H9 (cell line): ENCODE measurements around the gene ISM2. TPM values are rescaled to one million over a fixed set of nuclear protein-coding genes. Genes with fewer than 3 reads are reported as not detected.
A peak's percentile ranks its signal among the peaks of the same experiment; 100 is the strongest.

Source experiments
- DNase-seq: peaks from one replicate; pipeline ENCODE4 v3.0.0-alpha.2; 2017
- H2AFZ ChIP-seq: one replicate; pipeline ENCODE4 v1.6.1; 2013; ENCODE audit warnings: mild to moderate bottlenecking, low read length, control low read depth, moderate library complexity
- H2AK5ac ChIP-seq: 2 replicates; pipeline ENCODE4 v1.6.1; 2013; ENCODE audit warnings: low read length, control low read depth, mixed read lengths; ENCODE audit not compliant: insufficient read length
- H2BK120ac ChIP-seq: one replicate; pipeline ENCODE4 v1.6.1; 2013; ENCODE audit warnings: low read depth, mild to moderate bottlenecking, low read length, control low read depth, inconsistent platforms; ENCODE audit not compliant: poor library complexity, severe bottlenecking
- H2BK12ac ChIP-seq: 2 replicates; pipeline ENCODE4 v1.6.1; 2013; ENCODE audit warnings: low read length, control low read depth, mixed read lengths, low read depth; ENCODE audit not compliant: insufficient read length
- H2BK15ac ChIP-seq: 2 replicates; pipeline ENCODE4 v1.6.1; 2013; ENCODE audit warnings: low read depth, low read length, control low read depth
- H2BK20ac ChIP-seq: one replicate; pipeline ENCODE4 v1.6.1; 2013; ENCODE audit warnings: low read depth, mild to moderate bottlenecking, low read length, control low read depth, inconsistent platforms; ENCODE audit not compliant: poor library complexity, severe bottlenecking
- H2BK5ac ChIP-seq: 2 replicates; pipeline ENCODE4 v1.6.1; 2013; ENCODE audit warnings: low read length, control low read depth, mixed read lengths; ENCODE audit not compliant: insufficient read length
- H3K14ac ChIP-seq: 2 replicates; pipeline ENCODE4 v1.6.1; 2013; ENCODE audit warnings: low read length, control low read depth; ENCODE audit not compliant: insufficient read depth
- H3K18ac ChIP-seq: 2 replicates; pipeline ENCODE4 v1.6.1; 2013; ENCODE audit warnings: low read depth, mild to moderate bottlenecking, mixed read lengths, low read length, control low read depth; ENCODE audit not compliant: insufficient read length
- H3K23ac ChIP-seq: 2 replicates; pipeline ENCODE4 v1.6.1; 2013; ENCODE audit warnings: low read length, control low read depth, mixed read lengths, low read depth; ENCODE audit not compliant: insufficient read length
- H3K23me2 ChIP-seq: 2 replicates; pipeline ENCODE4 v1.6.1; 2013; ENCODE audit warnings: low read depth, mild to moderate bottlenecking, mixed read lengths, low read length, control low read depth; ENCODE audit not compliant: insufficient read length, poor library complexity, severe bottlenecking
- H3K27ac ChIP-seq: 2 replicates; pipeline ENCODE4 v1.5.1; 2013; ENCODE audit warnings: low read length, control low read depth, mixed read lengths, low read depth; ENCODE audit not compliant: insufficient read length
- H3K27me3 ChIP-seq: 2 replicates; pipeline ENCODE4 v1.6.1; 2013; ENCODE audit warnings: low read length, control low read depth, inconsistent platforms; ENCODE audit not compliant: insufficient read depth
- H3K4ac ChIP-seq: 2 replicates; pipeline ENCODE4 v1.6.1; 2013; ENCODE audit warnings: low read depth, mild to moderate bottlenecking, control low read depth, inconsistent platforms, low read length, moderate library complexity
- H3K4me1 ChIP-seq: 2 replicates; pipeline ENCODE4 v1.6.1; 2013; ENCODE audit warnings: low read length, control low read depth, inconsistent platforms; ENCODE audit not compliant: insufficient read depth
- H3K4me2 ChIP-seq: 2 replicates; pipeline ENCODE4 v1.6.1; 2013; ENCODE audit warnings: low read length, control low read depth, mixed read lengths; ENCODE audit not compliant: insufficient read length, insufficient read depth
- H3K56ac ChIP-seq: 2 replicates; pipeline ENCODE4 v1.6.1; 2013; ENCODE audit warnings: low read depth, mild to moderate bottlenecking, mixed read lengths, low read length, control low read depth; ENCODE audit not compliant: insufficient read length
- H3K79me1 ChIP-seq: 2 replicates; pipeline ENCODE4 v1.6.1; 2013; ENCODE audit warnings: low read depth, mild to moderate bottlenecking, moderate library complexity, low read length, control low read depth, inconsistent platforms; ENCODE audit not compliant: insufficient read depth, poor library complexity, severe bottlenecking
- H3K79me2 ChIP-seq: 2 replicates; pipeline ENCODE4 v1.6.1; 2013; ENCODE audit warnings: low read length, control low read depth, inconsistent platforms; ENCODE audit not compliant: insufficient read depth
- H3K9ac ChIP-seq: 2 replicates; pipeline ENCODE4 v1.6.1; 2013; ENCODE audit warnings: low read length, control low read depth, mixed read lengths; ENCODE audit not compliant: insufficient read length; ENCODE audit errors: extremely low read depth
- H3K9me3 ChIP-seq: one replicate; pipeline ENCODE4 v1.6.1; 2013; ENCODE audit warnings: low read depth, low read length, inconsistent platforms; ENCODE audit not compliant: control insufficient read depth
- H3T11ph ChIP-seq: one replicate; pipeline ENCODE4 v1.6.1; 2013; ENCODE audit warnings: mild to moderate bottlenecking, low read length, control low read depth, inconsistent platforms
- H4K20me1 ChIP-seq: one replicate; pipeline ENCODE4 v1.6.1; 2013; ENCODE audit not compliant: control insufficient read depth, insufficient read length, insufficient read depth
- H4K5ac ChIP-seq: 2 replicates; pipeline ENCODE4 v1.6.1; 2013; ENCODE audit warnings: low read depth, mild to moderate bottlenecking, mixed read lengths, low read length, control low read depth; ENCODE audit not compliant: insufficient read length
- H4K8ac ChIP-seq: replicated peaks from 2 replicates; pipeline ENCODE4 v1.6.1; 2013; ENCODE audit warnings: low read length, control low read depth, mixed read lengths, low read depth; ENCODE audit not compliant: insufficient read length
- H4K91ac ChIP-seq: 2 replicates; pipeline ENCODE4 v1.6.1; 2013; ENCODE audit warnings: low read depth, mild to moderate bottlenecking, moderate library complexity, mixed read lengths, low read length, control low read depth; ENCODE audit not compliant: insufficient read length
- H3K27ac Mint-ChIP-seq, 3 experiments: 2 replicates in 2 of 3; 3 replicates in 1 of 3; pipeline ENCODE4 v1.8.0; 2020 to 2021; ENCODE audit warnings: mixed read lengths in 3 of 3, mild to moderate bottlenecking in 1 of 3, moderate library complexity in 1 of 3
- H3K27me3 Mint-ChIP-seq: 2 replicates; pipeline ENCODE4 v1.8.0; 2021; ENCODE audit warnings: low read depth, mild to moderate bottlenecking, moderate library complexity, mixed read lengths
- H3K36me3 Mint-ChIP-seq, 3 experiments: 2 replicates in 2 of 3; 3 replicates in 1 of 3; pipeline ENCODE4 v1.8.0; 2020 to 2021; ENCODE audit warnings: low read depth in 3 of 3, mixed read lengths in 3 of 3; ENCODE audit not compliant: insufficient read depth in 1 of 3
- H3K4me1 Mint-ChIP-seq, 2 experiments: 2 replicates each; pipeline ENCODE4 v1.8.0; 2020; ENCODE audit warnings: mixed read lengths in 2 of 2
- H3K4me3 Mint-ChIP-seq, 2 experiments: 2 replicates in 1 of 2; 3 replicates in 1 of 2; pipeline ENCODE4 v1.8.0; 2020 to 2021; ENCODE audit warnings: mild to moderate bottlenecking in 2 of 2, mixed read lengths in 2 of 2, moderate library complexity in 1 of 2
- H3K9me3 Mint-ChIP-seq, 2 experiments: 2 replicates in 1 of 2; 3 replicates in 1 of 2; pipeline ENCODE4 v1.8.0; 2020; ENCODE audit warnings: mild to moderate bottlenecking in 2 of 2, mixed read lengths in 2 of 2, moderate library complexity in 1 of 2
- CTCF ChIP-seq: fragments of 200-600 bp; sonication (generic); conservative IDR thresholded peaks from 3 replicates; pipeline ENCODE4 v1.8.0; 2021; ENCODE audit warnings: antibody characterized with exemption, mild to moderate bottlenecking
- WGBS: extraction: QIAGEN DNeasy Blood & Tissue Kit; methylation state at CpG from one replicate; pipeline ENCODE4 v1.1.7; 2013; ENCODE audit warnings: missing lambda C conversion rate, low lambda C conversion rate, mixed read lengths; ENCODE audit not compliant: insufficient read length; ENCODE audit errors: extremely low coverage; 5-methylcytosine and 5-hydroxymethylcytosine counted together
- total RNA-seq: library from RNA; stranded (reverse); gene quantifications from 2 replicates; pipeline ENCODE4 v1.2.1, GENCODE V29; 2021

ISM2 gene
- total RNA-seq, 1 experiment from 2014 or later: 0.39 TPM

GRCh38 chr14:77542421-77543239 is 44.0 kb upstream of the ISM2 start:
- H3K4me3 Mint-ChIP-seq: no peak overlapping the region
- no peak overlapping the region for H2BK20ac ChIP-seq
- peaks cover 0 to 17% (median 9%) of the 10 kb centered on the region in 3 experiments; a peak in 6 of 7 replicates for H3K36me3 Mint-ChIP-seq
- no peak overlapping the region for H4K8ac ChIP-seq
- H2BK5ac ChIP-seq: no peak overlapping the region
- H3K4ac ChIP-seq: no peak overlapping the region
- H3K23me2 ChIP-seq: no peaks in the 10 kb centered on the region
- H2BK12ac ChIP-seq: no peak overlapping the region
- H3K9ac ChIP-seq: no peak overlapping the region
- no peaks in the 10 kb centered on the region; the same call in 1 of the 2 replicates for H3K27me3 ChIP-seq
- H3K4me1 Mint-ChIP-seq: peaks cover 2 to 4% of the 10 kb centered on the region in 2 experiments
- no peak overlapping the region for H2AFZ ChIP-seq
- H4K20me1 ChIP-seq: no peaks in the 10 kb centered on the region
- no peak overlapping the region for H2AK5ac ChIP-seq
- WGBS: no CpG with 5 or more reads among the region's 11 CpGs
- H3K9me3 Mint-ChIP-seq: no peaks in the 10 kb centered on the region
- H3K79me1 ChIP-seq: no peaks in the 10 kb centered on the region
- no peak overlapping the region for H2BK15ac ChIP-seq
- no peak overlapping the region for H3T11ph ChIP-seq
- no peaks in the 10 kb centered on the region for H3K79me2 ChIP-seq
- H4K91ac ChIP-seq: no peak overlapping the region
- no peak overlapping the region for H3K4me2 ChIP-seq
- TF ChIP-seq CTCF: no peak
- H3K56ac ChIP-seq: no peak overlapping the region
- no peaks in the 10 kb centered on the region for H3K9me3 ChIP-seq
- H3K4me1 ChIP-seq: no peaks in the 10 kb centered on the region
- H3K14ac ChIP-seq: no peak overlapping the region
- peak overlapping the region; percentile 13 to 74 (median 28); a peak in 3 of 7 replicates for H3K27ac Mint-ChIP-seq
- H3K27me3 Mint-ChIP-seq: no peaks in the 10 kb centered on the region
- H4K5ac ChIP-seq: no peak overlapping the region
- H3K18ac ChIP-seq: no peak overlapping the region
- no peak for DNase-seq
- no peak overlapping the region for H3K23ac ChIP-seq
- H2BK120ac ChIP-seq: no peak overlapping the region
- H3K27ac ChIP-seq: no peak overlapping the region
